Spinal cord (tissue), 10 donors: Measurements from ENCODE around the gene MGAT3. TPM values are rescaled to one million over a fixed set of nuclear protein-coding genes. Genes with fewer than 3 reads are reported as not detected.

ENCODE experiments used
- DNase-seq, 6 donors: peaks; one replicate each; pipeline versions ENCODE4 v3.0.0 to v3.0.0-alpha.2; 2013 to 2015; ENCODE audit warnings: low spot score in 6 of 6, low read depth in 4 of 6
- H3K27ac ChIP-seq: one replicate; pipeline ENCODE4 v1.5.1; 2013; ENCODE audit warnings: low read depth, low read length, control low read depth
- H3K27me3 ChIP-seq: one replicate; pipeline ENCODE4 v1.6.1; 2013; ENCODE audit warnings: low read length; ENCODE audit not compliant: control insufficient read depth, insufficient read depth
- H3K36me3 ChIP-seq: one replicate; pipeline ENCODE4 v1.6.1; 2013; ENCODE audit warnings: low read length; ENCODE audit not compliant: control insufficient read depth, insufficient read depth
- H3K4me1 ChIP-seq: one replicate; pipeline ENCODE4 v1.6.1; 2013; ENCODE audit warnings: low read length; ENCODE audit not compliant: control insufficient read depth, insufficient read depth
- H3K4me3 ChIP-seq: one replicate; pipeline ENCODE4 v1.5.1; 2013; ENCODE audit warnings: low read depth, low read length, control low read depth
- H3K9me3 ChIP-seq: one replicate; pipeline ENCODE4 v1.6.1; 2013; ENCODE audit warnings: low read length; ENCODE audit not compliant: control insufficient read depth, insufficient read depth
- WGBS: methylation state at CpG from one replicate; pipeline ENCODE4 v1.1.5; 2013; ENCODE audit warnings: missing lambda C conversion rate; ENCODE audit not compliant: insufficient coverage; 5-methylcytosine and 5-hydroxymethylcytosine counted together
- polyA plus RNA-seq, 2 donors: library from polyadenylated mRNA; unstranded; fragments of 120-200 nt; gene quantifications; one replicate each; pipeline ENCODE4 v1.2.1, GENCODE V29; 2013; ENCODE audit not compliant: insufficient read length in 2 of 2
- total RNA-seq, 2 donors: library from RNA; depleted of rRNA in 1 of 2; stranded (reverse); fragments of 120-200 nt in 1 of 2; fragments of >200 nt in 1 of 2; gene quantifications; one replicate each; pipeline versions ENCODE4 v1.2.3 to v1.2.4, GENCODE V29; 2013 to 2014
- donor health status: healthy.

MGAT3 gene
- total and polyA plus RNA-seq, 4 donors: 19.9 to 79.7 (median 50.8) TPM

DNA sequence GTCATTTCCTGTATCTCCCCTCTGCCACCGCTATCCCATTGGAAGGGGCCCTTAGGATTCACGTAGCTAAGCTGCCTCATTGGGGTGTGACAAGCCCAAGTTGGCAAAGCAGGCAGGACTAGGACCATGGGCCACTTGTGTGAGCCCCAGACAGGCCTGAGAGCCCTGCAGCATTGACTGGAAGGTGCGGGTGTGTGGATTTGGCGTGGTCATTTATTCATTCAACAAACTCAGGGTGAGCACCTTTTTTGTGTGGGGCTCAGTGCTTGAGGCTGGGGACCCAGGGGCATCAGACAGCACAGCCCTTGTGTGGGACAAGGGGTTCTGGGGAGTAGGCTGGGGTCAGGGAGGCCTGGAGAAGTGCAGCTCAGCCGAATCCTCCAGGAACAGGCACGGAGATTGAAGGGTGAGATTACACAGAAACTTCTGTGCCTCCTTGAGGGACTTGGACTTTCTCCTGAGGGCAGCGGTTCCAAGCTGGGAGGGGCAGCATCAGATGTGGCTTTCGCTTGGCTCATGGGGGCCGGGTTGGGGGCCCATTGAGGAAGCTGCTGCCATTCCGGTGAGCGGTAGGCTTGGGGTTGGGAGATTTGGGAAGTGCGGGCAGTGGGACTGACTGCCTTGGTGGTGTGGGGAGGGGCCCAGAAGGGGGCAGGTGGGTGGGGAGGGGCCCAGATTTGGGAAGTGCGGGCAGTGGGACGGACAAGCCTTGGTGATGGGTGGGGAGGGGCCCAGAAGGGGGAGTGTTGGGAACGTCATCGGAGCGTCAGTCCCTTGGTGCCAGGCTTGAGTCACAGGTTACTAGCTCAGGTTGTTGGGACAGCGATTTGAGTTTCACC lies 11.9 kb downstream of the MGAT3 start:
- DNase-seq: no peak
- 78% methylated on average over 16 of the region's 18 CpGs for WGBS
- H3K4me3 ChIP-seq: no peak overlapping the region
- H3K27ac ChIP-seq: no peak overlapping the region
- peaks cover 48% of the 10 kb centered on the region for H3K36me3 ChIP-seq
- H3K27me3 ChIP-seq: no peaks in the 10 kb centered on the region
- H3K4me1 ChIP-seq: peaks cover 75% of the 10 kb centered on the region
- H3K9me3 ChIP-seq: no peaks in the 10 kb centered on the region

DNA sequence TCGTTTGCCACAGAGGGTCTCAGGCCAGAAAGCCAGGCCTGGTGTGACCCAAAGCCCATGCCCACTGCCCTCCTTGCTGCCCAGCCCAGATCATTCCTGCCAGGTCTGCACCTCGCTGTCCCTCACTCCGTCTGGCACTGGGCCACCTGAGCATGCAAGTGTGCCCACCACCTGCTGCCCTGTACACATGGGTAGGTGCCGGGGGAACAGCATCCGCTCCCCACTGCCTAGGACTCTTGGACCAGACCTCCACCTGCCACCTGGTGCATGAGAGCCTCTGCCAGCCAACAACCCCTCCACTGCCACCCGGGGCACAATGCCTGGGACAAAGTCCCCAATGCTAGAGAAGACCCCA lies 12.5 kb downstream of the MGAT3 start:
- 64% methylated on average over 5 of the region's 6 CpGs for WGBS

DNA sequence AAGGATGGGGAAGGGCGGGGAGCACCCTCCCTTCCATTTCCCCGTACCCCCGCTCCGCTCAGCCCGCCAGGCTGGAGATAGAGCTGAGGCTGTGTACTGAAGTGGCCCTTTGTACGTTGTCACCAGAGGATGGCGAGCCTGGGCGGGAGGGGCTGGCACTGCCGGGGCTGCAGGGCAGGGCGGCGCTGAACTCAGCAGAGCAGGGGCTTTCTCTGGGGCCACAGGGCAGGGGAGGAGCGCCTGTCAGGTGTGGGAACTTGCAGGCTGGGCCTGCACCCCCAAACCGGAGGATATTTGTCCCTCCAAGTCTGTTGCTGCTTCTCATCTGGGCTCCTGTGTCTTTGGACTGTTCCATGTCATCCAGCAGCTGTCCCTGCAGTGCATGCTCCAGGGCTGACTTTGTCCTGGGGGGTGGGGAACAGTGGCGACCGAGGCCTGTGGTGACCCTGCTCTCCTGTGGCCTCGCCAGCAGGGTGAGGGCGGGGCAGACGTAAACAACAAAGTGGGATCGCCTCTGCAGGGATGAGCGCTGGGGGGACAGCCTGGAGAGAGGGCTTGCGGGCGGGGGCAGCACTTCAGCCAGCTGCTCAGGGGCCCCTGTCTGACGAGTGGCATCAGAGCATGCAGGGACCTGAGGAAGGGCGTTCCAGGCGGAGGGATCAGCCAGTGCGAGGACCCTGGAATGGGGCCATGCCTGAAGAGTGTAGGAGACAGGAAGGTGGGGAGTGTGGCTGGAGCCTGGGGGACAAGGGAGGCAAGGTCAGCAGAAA lies 13.1 kb downstream of the MGAT3 start:
- 50% methylated on average over 24 of the region's 26 CpGs for WGBS
- Histone ChIP-seq H3K4me3 (no peak overlapping the region), H3K27me3 (no peaks in the 10 kb centered on the region), H3K9me3 (no peaks in the 10 kb centered on the region), H3K4me1 (peaks cover 78% of the 10 kb centered on the region), H3K27ac (peak overlapping the region; percentile 76), H3K36me3 (peaks cover 49% of the 10 kb centered on the region)
- DNase-seq: peak in 2 of 6 donors; percentile 31 to 59

More for the DNA sequence above, 12.5 kb downstream of the MGAT3 start:
- H3K36me3 ChIP-seq: peaks cover 46% of the 10 kb centered on the region
- H3K4me3 ChIP-seq: no peak overlapping the region
- no peaks in the 10 kb centered on the region for H3K27me3 ChIP-seq
- H3K27ac ChIP-seq: peak overlapping the region; percentile 1
- no peak for DNase-seq
- no peaks in the 10 kb centered on the region for H3K9me3 ChIP-seq
- peaks cover 75% of the 10 kb centered on the region for H3K4me1 ChIP-seq

DNA sequence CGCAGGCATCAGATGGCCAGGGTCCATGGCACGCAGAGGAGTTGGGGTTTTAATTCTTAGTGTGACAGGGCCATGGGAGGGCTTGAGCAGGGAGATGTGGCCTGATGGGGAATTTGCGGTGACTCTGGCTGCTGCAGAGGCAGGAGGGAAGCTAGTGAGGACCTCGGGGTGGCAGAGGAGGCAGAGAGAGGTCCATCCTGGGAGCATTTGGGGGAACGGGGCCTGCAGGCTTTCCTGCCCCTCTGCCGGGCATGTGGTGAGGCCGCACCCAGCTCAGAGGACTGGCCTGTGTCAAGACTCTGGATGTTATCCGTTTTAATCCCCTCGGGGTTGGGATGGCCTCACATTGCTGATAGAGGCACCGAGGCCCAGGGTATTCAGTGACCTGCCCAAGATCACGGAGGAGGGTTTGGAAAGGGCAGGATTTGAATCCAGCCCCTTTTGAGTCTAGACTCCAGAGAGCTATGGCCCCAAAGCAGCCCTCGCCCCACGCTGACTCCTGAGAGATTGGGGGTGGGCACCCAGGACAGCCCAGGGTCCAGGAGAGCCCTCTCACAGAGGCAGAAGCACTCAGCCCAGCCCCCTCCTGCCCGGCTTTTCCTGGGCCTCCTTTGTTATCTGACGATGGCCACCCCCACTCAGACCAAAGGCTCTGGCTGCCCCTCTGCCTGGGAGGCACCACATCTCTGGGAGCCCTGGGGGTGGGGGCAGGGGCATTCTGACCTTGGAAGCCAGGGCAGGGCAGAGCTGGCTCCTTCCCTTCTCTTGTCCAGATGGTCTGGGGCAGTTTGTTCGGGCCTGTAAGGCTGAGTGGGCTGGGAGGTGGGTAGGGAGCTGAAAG lies 13.9 kb downstream of the MGAT3 start:
- Histone ChIP-seq H3K9me3 (no peaks in the 10 kb centered on the region), H3K4me3 (no peak overlapping the region), H3K27me3 (no peaks in the 10 kb centered on the region), H3K27ac (peak overlapping the region; percentile 76), H3K36me3 (peaks cover 45% of the 10 kb centered on the region), H3K4me1 (peaks cover 80% of the 10 kb centered on the region)
- WGBS: 58% methylated on average over 13 of the region's 16 CpGs
- DNase-seq: no peak

DNA sequence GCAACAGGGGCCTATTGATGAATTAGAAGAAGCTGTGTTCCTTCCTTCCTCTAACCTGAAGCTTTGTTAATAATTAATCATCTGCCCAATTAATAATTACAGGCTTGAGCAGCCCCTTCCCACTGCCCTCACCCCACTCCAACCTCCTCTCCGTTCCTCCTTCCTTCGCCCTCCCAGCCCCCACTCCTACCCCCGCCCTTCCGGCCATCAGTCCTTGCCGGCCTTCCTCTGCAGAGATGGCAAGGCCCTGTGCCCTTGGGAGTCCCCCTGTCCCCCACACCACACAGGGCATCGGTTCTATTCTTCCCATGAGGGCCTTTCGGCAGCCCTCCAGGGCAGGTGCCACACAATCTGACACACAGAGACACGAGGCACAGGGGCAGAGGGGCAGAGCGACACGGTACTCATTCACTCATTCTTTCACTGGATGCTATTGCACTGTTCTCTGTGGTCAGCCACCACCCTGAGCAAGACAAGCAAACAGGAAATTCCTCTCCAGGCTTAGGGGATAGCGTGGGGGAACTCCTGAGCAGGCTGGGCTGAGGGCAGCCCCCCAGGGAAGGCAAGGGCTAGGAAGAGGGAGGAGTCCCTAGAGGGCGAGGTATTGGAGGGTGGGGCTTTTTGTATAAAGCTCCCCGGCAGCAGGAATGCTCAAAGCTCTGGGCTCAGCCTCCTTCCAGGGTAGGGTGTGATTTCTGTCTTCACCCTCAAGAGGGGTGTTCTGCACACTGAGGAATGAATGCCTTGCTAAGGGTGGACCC lies 14.7 kb downstream of the MGAT3 start:
- H3K27me3 ChIP-seq: no peaks in the 10 kb centered on the region
- WGBS: 22% methylated on average over 12 of the region's 13 CpGs
- no peak overlapping the region for H3K4me3 ChIP-seq
- H3K4me1 ChIP-seq: peaks cover 79% of the 10 kb centered on the region
- H3K36me3 ChIP-seq: peaks cover 38% of the 10 kb centered on the region
- no peak for DNase-seq
- peak overlapping the region; percentile 76 for H3K27ac ChIP-seq
- H3K9me3 ChIP-seq: no peaks in the 10 kb centered on the region

DNA sequence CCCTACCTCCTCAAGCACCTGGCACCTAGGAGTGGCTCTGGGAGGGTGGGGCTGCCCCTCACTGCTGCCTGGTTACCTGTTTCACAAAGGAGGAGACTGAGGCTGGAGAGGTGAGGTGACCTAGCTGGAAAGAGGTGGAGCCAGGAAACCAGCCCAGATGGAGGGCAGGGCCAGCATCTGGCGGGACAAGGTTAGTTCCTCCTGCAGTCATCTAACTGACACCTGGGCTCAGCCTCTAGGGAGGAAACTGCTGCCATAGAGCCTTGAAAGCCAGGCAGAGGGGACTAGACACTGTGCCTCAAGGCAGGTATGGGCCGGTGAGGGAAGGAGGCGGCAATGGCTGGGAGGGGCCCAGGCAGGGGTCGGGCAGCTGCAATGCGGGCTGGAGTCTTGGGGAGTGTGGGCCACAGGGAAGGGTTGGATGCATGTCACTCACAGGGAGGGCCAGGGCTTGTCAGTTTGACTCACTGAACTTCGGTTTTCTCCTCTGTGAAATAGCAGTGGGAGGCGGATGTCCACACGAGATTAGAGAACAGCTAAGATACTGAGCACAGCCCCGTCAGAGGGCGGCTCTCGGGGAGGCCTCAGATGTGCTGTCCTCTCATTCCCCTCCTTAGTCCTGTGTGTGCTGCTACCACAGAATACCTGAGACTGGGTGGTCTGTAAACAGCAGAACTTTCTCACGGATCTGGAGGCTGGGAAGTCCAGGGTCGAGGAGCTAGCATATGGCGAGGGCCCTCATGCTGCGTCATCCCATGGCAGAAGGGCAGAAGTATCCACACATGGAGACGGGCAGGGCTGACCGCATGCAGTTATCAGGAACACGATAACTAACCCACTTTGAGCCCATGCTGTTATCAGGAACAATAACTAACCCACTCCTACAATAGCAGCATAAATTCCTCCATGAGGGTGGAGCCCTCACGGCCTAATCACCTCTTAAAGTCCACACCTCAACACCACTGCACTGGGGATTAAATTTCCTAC lies 16.1 kb downstream of the MGAT3 start:
- no peaks in the 10 kb centered on the region for H3K27me3 ChIP-seq
- 75% methylated on average over 17 of the region's 19 CpGs for WGBS
- no peak overlapping the region for H3K4me3 ChIP-seq
- H3K9me3 ChIP-seq: no peaks in the 10 kb centered on the region
- H3K27ac ChIP-seq: peak overlapping the region; percentile 76
- H3K36me3 ChIP-seq: peaks cover 42% of the 10 kb centered on the region
- DNase-seq: no peak
- peaks cover 81% of the 10 kb centered on the region for H3K4me1 ChIP-seq

DNA sequence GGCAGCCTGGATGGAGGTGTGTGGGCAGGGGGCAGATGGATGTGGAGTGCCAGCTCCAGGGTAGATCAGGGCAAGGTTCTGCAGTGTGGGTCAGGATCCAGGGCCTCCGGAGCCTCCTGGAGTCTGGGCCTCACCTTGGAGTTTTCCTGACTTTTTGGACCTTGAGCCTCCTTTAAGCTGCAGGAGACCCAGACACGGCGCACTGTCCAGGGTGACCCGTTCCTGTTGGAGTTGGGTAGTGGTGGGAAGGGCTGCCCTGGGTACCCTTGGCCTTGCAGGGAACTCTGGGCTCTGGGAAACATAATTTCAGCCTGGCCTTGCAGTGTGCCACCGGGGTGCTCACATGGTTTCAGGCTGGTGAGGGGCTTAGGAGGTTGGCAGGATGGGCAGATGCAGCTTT lies 17.0 kb downstream of the MGAT3 start:
- DNase-seq: no peak
- Histone ChIP-seq H3K36me3 (peaks cover 43% of the 10 kb centered on the region), H3K9me3 (no peaks in the 10 kb centered on the region), H3K27me3 (no peaks in the 10 kb centered on the region), H3K4me3 (no peak overlapping the region), H3K27ac (no peak overlapping the region), H3K4me1 (peaks cover 87% of the 10 kb centered on the region)
- WGBS: 93% methylated on average over 5 of the region's 5 CpGs

DNA sequence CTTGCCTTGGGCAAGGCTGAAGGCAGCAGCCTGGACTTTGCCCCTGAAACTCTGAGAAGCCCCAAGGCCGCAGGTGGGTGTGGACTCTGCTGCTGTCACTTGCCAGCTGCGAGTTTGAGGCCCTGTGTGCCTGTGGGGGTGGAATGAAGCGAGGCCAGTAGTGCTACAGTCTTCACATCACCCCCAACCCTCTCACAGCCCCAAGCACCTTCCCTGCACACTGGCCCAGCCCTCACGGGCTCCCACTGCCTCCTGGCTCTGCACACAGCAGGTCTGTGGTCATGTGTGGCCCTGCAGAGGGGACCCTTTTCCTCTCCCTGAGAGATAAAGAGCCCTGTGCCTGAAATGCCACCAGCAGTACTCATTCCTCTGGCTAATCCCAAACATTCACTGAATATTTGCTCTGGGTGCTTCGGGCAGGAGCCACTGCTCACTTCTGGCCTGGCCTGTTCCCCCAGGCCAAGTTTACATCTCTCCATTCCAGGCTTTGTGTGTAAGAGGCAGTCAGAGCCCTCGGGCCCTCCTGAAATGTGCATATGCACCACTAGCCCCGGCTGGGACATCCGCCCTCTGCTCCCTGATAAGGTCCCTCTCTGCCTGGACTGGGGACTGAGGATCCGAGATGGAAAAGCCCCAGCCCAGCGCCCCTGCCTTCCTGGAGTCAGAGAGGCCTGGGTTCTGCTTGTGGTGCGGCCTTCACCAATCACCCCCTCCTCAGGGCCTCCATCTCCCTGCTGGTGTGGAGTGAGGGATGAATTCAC lies 17.7 kb downstream of the MGAT3 start:
- peak overlapping the region; percentile 25 for H3K27ac ChIP-seq

More for the DNA sequence above, 17.7 kb downstream of the MGAT3 start:
- H3K36me3 ChIP-seq: peaks cover 42% of the 10 kb centered on the region
- DNase-seq: no peak
- H3K4me1 ChIP-seq: peaks cover 81% of the 10 kb centered on the region
- no peak overlapping the region for H3K4me3 ChIP-seq
- H3K27me3 ChIP-seq: no peaks in the 10 kb centered on the region
- WGBS: 59% methylated on average over 3 of the region's 11 CpGs
- no peaks in the 10 kb centered on the region for H3K9me3 ChIP-seq
